HCT116 (cell line): ENCODE measurements around the gene CRB1. TPM values are rescaled to one million over a fixed set of nuclear protein-coding genes. Genes with fewer than 3 reads are reported as not detected.

Source experiments
- ATAC-seq: fragments of 200-7000 bp; cut with Tn5 transposase; 2 replicates; pipeline ENCODE4 v1.9.1; 2020; ENCODE audit warnings: mild to moderate bottlenecking, moderate library complexity
- BruUV-seq: library from RNA; stranded (reverse); fragments of 400-500 nt; replicated peaks from 2 replicates; lab custom pipeline; 2021; lab: Mats Ljungman, UMichigan
- CTCF ChIA-PET: fragments of 300-600 bp; sonication (Branson Sonifier 250); formaldehyde crosslinking; loops from one replicate; lab custom pipeline; 2021; ENCODE audit warnings: antibody characterized with exemption; lab: Charles Lee
- POLR2A ChIA-PET: fragments of 300-600, 350-600 bp; sonication (Branson Sonifier 250); formaldehyde crosslinking; loops from one replicate; lab custom pipeline; 2021; ENCODE audit warnings: antibody characterized with exemption; lab: Charles Lee
- RAD21 ChIA-PET, 2 experiments: fragments of 300-600 bp; sonication (Branson Sonifier 250); formaldehyde crosslinking; loops; one replicate each; lab custom pipeline; 2023; ENCODE audit warnings: low total read pairs in 2 of 2; ENCODE audit not compliant: uncharacterized antibody in 2 of 2, unreplicated experiment in 2 of 2, low non-redundant PET in 1 of 2; lab: Charles Lee
- DNase-seq: peaks from one replicate; pipeline ENCODE4 v3.0.0-alpha.2; 2010; ENCODE audit warnings: low read depth, low spot score
- H2AFZ ChIP-seq: fragments of 200-600 bp; shearing (Covaris generic), sonication (generic); 2 replicates; pipeline ENCODE4 v1.6.1; 2017; ENCODE audit warnings: low read depth, mixed run types, mixed read lengths, antibody characterized with exemption, low read length; ENCODE audit not compliant: poor library complexity, severe bottlenecking
- H3K27ac ChIP-seq: 2 replicates; pipeline ENCODE4 v1.5.1; 2012; ENCODE audit warnings: low read depth, low read length
- H3K27me3 ChIP-seq: fragments of 200-600 bp; sonication (generic); 2 replicates; pipeline ENCODE4 v1.6.1; 2016; ENCODE audit warnings: mixed run types, low read length, mixed read lengths; ENCODE audit not compliant: insufficient read depth
- H3K36me3 ChIP-seq, 2 experiments: fragments of 200-500 bp in 1 of 2; fragments of 200-600 bp in 1 of 2; sonication (Bioruptor generic) in 1 of 2; sonication (generic) in 1 of 2; 2 replicates each; pipeline versions ENCODE4 v1.5.1 to v1.6.1; 2014 to 2016; ENCODE audit warnings: low read length in 2 of 2, inconsistent platforms in 1 of 2, mixed read lengths in 1 of 2, mixed run types in 1 of 2; ENCODE audit not compliant: insufficient read depth in 2 of 2, control insufficient read depth in 1 of 2
- H3K4me1 ChIP-seq, 2 experiments: fragments of 200-600 bp in 1 of 2; sonication (generic) in 1 of 2; 2 replicates each; pipeline versions ENCODE4 v1.5.1 to v1.6.1; 2012 to 2017; ENCODE audit warnings: low read length in 2 of 2, inconsistent platforms in 1 of 2, mild to moderate bottlenecking in 1 of 2, mixed read lengths in 1 of 2, mixed run types in 1 of 2, moderate library complexity in 1 of 2; ENCODE audit not compliant: insufficient read depth in 2 of 2, control insufficient read depth in 1 of 2
- H3K4me2 ChIP-seq: fragments of 200-600 bp; sonication (generic); 2 replicates; pipeline ENCODE4 v1.6.1; 2017; ENCODE audit warnings: mixed run types, low read length, mixed read lengths
- H3K4me3 ChIP-seq, 2 experiments: fragments of 200-600 bp in 1 of 2; sonication (generic) in 1 of 2; replicated peaks in 1 of 2; 2 replicates each; pipeline ENCODE4 v1.5.1; 2011 to 2016; ENCODE audit warnings: low read length in 2 of 2, control low read depth in 1 of 2, low read depth in 1 of 2, mild to moderate bottlenecking in 1 of 2, mixed read lengths in 1 of 2, mixed run types in 1 of 2
- H3K79me2 ChIP-seq: fragments of 200-600 bp; sonication (generic); 2 replicates; pipeline ENCODE4 v1.6.1; 2017; ENCODE audit warnings: mild to moderate bottlenecking, mixed run types, low read length, moderate library complexity, mixed read lengths; ENCODE audit not compliant: insufficient read depth
- H3K9ac ChIP-seq: fragments of 200-600 bp; sonication (generic); 2 replicates; pipeline ENCODE4 v1.6.1; 2016; ENCODE audit warnings: low read length, mixed read lengths
- H3K9me2 ChIP-seq: fragments of 200-600 bp; sonication (generic), shearing (Covaris generic); 2 replicates; pipeline ENCODE4 v1.6.1; 2017; ENCODE audit warnings: mixed run types, mild to moderate bottlenecking, moderate library complexity; ENCODE audit not compliant: insufficient read depth
- H3K9me3 ChIP-seq, 2 experiments: fragments of 200-500 bp in 1 of 2; fragments of 200-600 bp in 1 of 2; sonication (Bioruptor generic) in 1 of 2; sonication (generic) in 1 of 2; 2 replicates each; pipeline ENCODE4 v1.6.1; 2014 to 2017; ENCODE audit warnings: low read length in 2 of 2, mixed read lengths in 2 of 2, inconsistent platforms in 1 of 2, low read depth in 1 of 2, mild to moderate bottlenecking in 1 of 2, mixed run types in 1 of 2, moderate library complexity in 1 of 2; ENCODE audit not compliant: control insufficient read depth in 1 of 2, insufficient read depth in 1 of 2
- H4K20me1 ChIP-seq: fragments of 200-600 bp; sonication (generic), shearing (Covaris generic); 2 replicates; pipeline ENCODE4 v1.6.1; 2017; ENCODE audit warnings: mixed run types, mild to moderate bottlenecking, moderate library complexity; ENCODE audit not compliant: insufficient read depth
- ATF3 ChIP-seq: IDR thresholded peaks from 2 replicates; pipeline ENCODE4 v1.6.1; 2012
- CEBPB ChIP-seq: IDR thresholded peaks from 2 replicates; pipeline ENCODE4 v1.6.1; 2012; ENCODE audit warnings: low read depth
- CTCF ChIP-seq, 3 experiments: fragments of 200-600 bp in 1 of 3; sonication (generic) in 1 of 3; IDR thresholded peaks in 2 of 3; conservative IDR thresholded peaks in 1 of 3; 2 replicates each; pipeline ENCODE4 v1.5.1; 2012 to 2017; ENCODE audit warnings: low read depth in 2 of 3, low read length in 2 of 3, antibody characterized with exemption in 1 of 3, borderline replicate concordance in 1 of 3, control low read depth in 1 of 3, mild to moderate bottlenecking in 1 of 3, mixed read lengths in 1 of 3, mixed run types in 1 of 3, moderate library complexity in 1 of 3; ENCODE audit not compliant: insufficient read depth in 1 of 3
- EGR1 ChIP-seq: IDR thresholded peaks from 2 replicates; pipeline ENCODE4 v1.6.1; 2012; ENCODE audit warnings: low read depth
- ELF1 ChIP-seq: IDR thresholded peaks from 2 replicates; pipeline ENCODE4 v1.6.1; 2012; ENCODE audit warnings: low read depth, borderline replicate concordance
- EZH2 ChIP-seq: fragments of 200-600 bp; sonication (generic); IDR thresholded peaks from 2 replicates; pipeline ENCODE4 v1.6.1; 2017; ENCODE audit warnings: antibody characterized with exemption, mixed run types
- EZH2phosphoT487 ChIP-seq: fragments of 200-600 bp; IDR thresholded peaks from 2 replicates; pipeline ENCODE4 v1.6.1; 2018; ENCODE audit warnings: antibody characterized with exemption, borderline replicate concordance
- FOSL1 ChIP-seq: IDR thresholded peaks from 2 replicates; pipeline ENCODE4 v1.6.1; 2012; ENCODE audit warnings: low read depth
- JUND ChIP-seq: IDR thresholded peaks from 2 replicates; pipeline ENCODE4 v1.6.1; 2012
- MAX ChIP-seq: IDR thresholded peaks from 2 replicates; pipeline ENCODE4 v1.6.1; 2012
- POLR2A ChIP-seq: IDR thresholded peaks from 2 replicates; pipeline ENCODE4 v1.7.0; 2011; ENCODE audit warnings: borderline replicate concordance; ENCODE audit not compliant: insufficient read depth, insufficient read length; ENCODE audit errors: extremely low read depth
- POLR2AphosphoS5 ChIP-seq: IDR thresholded peaks from 2 replicates; pipeline ENCODE4 v1.6.1; 2011; ENCODE audit warnings: mild to moderate bottlenecking, low read depth, low read length, moderate library complexity
- RAD21 ChIP-seq: IDR thresholded peaks from 2 replicates; pipeline ENCODE4 v1.6.1; 2012; ENCODE audit warnings: low read depth, mild to moderate bottlenecking
- REST ChIP-seq: IDR thresholded peaks from 2 replicates; pipeline ENCODE4 v1.6.1; 2012; ENCODE audit warnings: low read depth
- TCF7L2 ChIP-seq: IDR thresholded peaks from 2 replicates; pipeline ENCODE4 v1.7.0; 2011; ENCODE audit warnings: borderline replicate concordance, inconsistent platforms; ENCODE audit not compliant: insufficient read depth, insufficient read length; ENCODE audit errors: extremely low read depth
- ZBTB33 ChIP-seq: IDR thresholded peaks from 2 replicates; pipeline ENCODE4 v1.6.1; 2011; ENCODE audit warnings: mild to moderate bottlenecking, low read length, moderate library complexity; ENCODE audit not compliant: insufficient replicate concordance; ENCODE audit errors: extremely low read depth
- ZFX ChIP-seq: fragments of 450-650 bp; IDR thresholded peaks from 2 replicates; pipeline ENCODE4 v1.6.1; 2017
- intact Hi-C: fragments of 100-400 bp; cut with micrococcal nuclease; formaldehyde crosslinking; loops from 2 replicates; pipeline ENCODE4 v1.10.0; 2022
- total RNA-seq: library from RNA; stranded (reverse); gene quantifications from one replicate; pipeline ENCODE4 v1.2.1, GENCODE V29; 2021; ENCODE audit not compliant: unreplicated experiment

CRB1 gene
- total RNA-seq, 1 experiment from 2014 or later = 0.07 TPM

GRCh38 chr1:197234581-197234980, 33.5 kb upstream of the CRB1 start:
- no peak for DNase-seq
- H3K79me2 ChIP-seq = no peaks in the 10 kb centered on the region
- no peaks in the 10 kb centered on the region for H3K36me3 ChIP-seq
- no TSS peak for BruUV-seq
- no peaks in the 10 kb centered on the region for H3K4me1 ChIP-seq
- TF ChIP-seq POLR2AphosphoS5 = no peak
- no peak for TF ChIP-seq ATF3
- no peak for TF ChIP-seq CTCF (IDR thresholded peaks at IDR 0.05 in 2 of 3, conservative IDR thresholded peaks at IDR 0.05 in 1 of 3; ENCODE audit: borderline replicate concordance in 1 of 3, insufficient read depth in 1 of 3, low read depth in 2 of 3, low read length in 2 of 3)
- TF ChIP-seq ZBTB33 = no peak
- TF ChIP-seq POLR2A = no peak
- no peak for TF ChIP-seq ELF1
- TF ChIP-seq FOSL1 = no peak
- TF ChIP-seq EZH2phosphoT487 = no peak
- no peak for TF ChIP-seq JUND
- TF ChIP-seq TCF7L2 = no peak
- no peak for TF ChIP-seq CEBPB
- no peak for TF ChIP-seq ZFX
- TF ChIP-seq MAX = no peak
- no peak for TF ChIP-seq EGR1
- no peak for TF ChIP-seq RAD21
- no peak for TF ChIP-seq REST
- no peak for TF ChIP-seq EZH2
- H3K9me2 ChIP-seq = no peaks in the 10 kb centered on the region
- ChIA-PET CTCF (no interaction called here), RAD21 (no interaction called here), POLR2A (no interaction called here)
- H3K4me3 ChIP-seq = no peak overlapping the region
- H3K9me3 ChIP-seq = no peaks in the 10 kb centered on the region
- H4K20me1 ChIP-seq = no peaks in the 10 kb centered on the region
- H3K4me2 ChIP-seq = no peak overlapping the region
- ATAC-seq = no peak
- no peak overlapping the region for H2AFZ ChIP-seq
- intact Hi-C loops = no loop called here
- no peaks in the 10 kb centered on the region for H3K27me3 ChIP-seq
- no peak overlapping the region for H3K9ac ChIP-seq
- no peak overlapping the region for H3K27ac ChIP-seq
